ENCODE data around the gene SORL1.

The SORL1 gene

DNA sequence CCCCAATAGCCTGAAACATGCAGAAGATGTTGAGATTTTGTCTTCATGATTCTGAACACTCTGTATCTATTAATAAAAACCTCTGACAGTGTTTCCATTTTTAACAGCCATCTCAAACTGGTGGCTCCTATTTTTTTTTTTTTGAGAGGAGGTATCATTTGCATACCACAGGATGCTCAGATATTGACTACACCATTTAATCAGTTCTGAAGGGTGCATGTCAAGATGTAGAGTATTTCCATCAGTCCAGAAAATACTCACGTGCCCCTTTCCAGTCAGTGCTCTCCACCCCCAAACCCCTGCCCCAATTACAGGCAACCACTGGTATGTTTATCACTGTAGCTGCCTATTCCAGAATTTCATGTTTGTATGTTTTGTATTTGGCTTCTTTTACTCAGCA, 85.9 kb downstream of the SORL1 start:
- TF ChIP-seq, protein P1, sequence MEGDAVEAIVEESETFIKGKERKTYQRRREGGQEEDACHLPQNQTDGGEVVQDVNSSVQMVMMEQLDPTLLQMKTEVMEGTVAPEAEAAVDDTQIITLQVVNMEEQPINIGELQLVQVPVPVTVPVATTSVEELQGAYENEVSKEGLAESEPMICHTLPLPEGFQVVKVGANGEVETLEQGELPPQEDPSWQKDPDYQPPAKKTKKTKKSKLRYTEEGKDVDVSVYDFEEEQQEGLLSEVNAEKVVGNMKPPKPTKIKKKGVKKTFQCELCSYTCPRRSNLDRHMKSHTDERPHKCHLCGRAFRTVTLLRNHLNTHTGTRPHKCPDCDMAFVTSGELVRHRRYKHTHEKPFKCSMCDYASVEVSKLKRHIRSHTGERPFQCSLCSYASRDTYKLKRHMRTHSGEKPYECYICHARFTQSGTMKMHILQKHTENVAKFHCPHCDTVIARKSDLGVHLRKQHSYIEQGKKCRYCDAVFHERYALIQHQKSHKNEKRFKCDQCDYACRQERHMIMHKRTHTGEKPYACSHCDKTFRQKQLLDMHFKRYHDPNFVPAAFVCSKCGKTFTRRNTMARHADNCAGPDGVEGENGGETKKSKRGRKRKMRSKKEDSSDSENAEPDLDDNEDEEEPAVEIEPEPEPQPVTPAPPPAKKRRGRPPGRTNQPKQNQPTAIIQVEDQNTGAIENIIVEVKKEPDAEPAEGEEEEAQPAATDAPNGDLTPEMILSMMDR (IDR thresholded peaks at IDR 0.05), result no peak
- Histone ChIP-seq H3K4me3 (ENCODE audit: low read depth in 1 of 2, low read length in 1 of 2) (no peak overlapping the region), H3K27ac (no peak overlapping the region), H3K4me1 (ENCODE audit: control insufficient read depth in 1 of 2, insufficient read depth in 1 of 2, low read depth in 1 of 2, low read length in 1 of 2) (no peaks in the 10 kb centered on the region), H3K27me3 (no peaks in the 10 kb centered on the region), H3K9me3 (no peaks in the 10 kb centered on the region), H3K36me3 (peaks cover 100% of the 10 kb centered on the region)

DNA sequence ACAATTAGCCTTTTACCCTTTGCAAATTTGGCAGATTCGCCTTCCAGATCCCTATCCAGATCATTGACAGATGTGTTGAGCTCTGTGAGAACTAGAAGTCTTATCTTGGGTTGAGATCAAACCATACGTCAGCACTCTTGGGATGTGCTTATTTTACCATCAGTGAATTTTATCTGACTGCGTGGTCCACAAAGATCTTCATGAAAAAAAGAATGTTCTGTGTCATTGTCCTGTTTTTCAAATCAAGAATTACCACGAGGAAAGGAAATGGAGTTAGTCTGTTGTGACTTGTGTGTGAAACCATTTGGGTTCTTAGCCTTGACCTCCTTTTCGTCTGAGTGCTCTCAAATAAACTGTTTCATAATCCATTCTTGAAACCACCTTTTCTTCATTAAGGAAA, 86.9 kb downstream of the SORL1 start:
- Histone ChIP-seq H3K27ac (no peak overlapping the region), H3K36me3 (peaks cover 100% of the 10 kb centered on the region), H3K9me3 (no peaks in the 10 kb centered on the region), H3K4me3 (ENCODE audit: low read depth in 1 of 2, low read length in 1 of 2) (no peak overlapping the region), H3K4me1 (ENCODE audit: control insufficient read depth in 1 of 2, insufficient read depth in 1 of 2, low read depth in 1 of 2, low read length in 1 of 2) (no peaks in the 10 kb centered on the region), H3K27me3 (no peaks in the 10 kb centered on the region)
- TF ChIP-seq, protein P1 (IDR thresholded peaks at IDR 0.05), result no peak

DNA sequence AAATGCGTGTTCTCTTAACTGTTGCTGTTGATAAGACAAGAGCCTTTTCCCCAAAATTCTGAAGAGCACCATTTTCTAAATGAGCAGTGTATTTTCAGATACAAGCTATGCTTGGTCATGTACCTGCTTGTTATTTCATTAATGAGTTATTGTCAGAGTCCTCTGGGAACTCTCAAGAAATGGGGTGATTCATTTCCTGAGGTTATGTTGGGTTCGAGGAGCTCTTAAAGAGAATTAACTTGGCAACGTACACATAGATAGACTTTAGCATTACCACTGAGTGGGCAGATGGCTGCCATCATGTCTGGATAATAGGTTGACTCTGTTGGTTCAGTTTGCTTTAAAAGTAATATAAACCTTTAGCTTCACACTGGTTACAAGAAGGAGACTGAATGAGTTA, 88.5 kb downstream of the SORL1 start:
- H3K4me3 ChIP-seq (ENCODE audit: low read depth in 1 of 2, low read length in 1 of 2), result no peak overlapping the region
- H3K9me3 ChIP-seq, result no peaks in the 10 kb centered on the region
- H3K4me1 ChIP-seq (ENCODE audit: control insufficient read depth in 1 of 2, insufficient read depth in 1 of 2, low read depth in 1 of 2, low read length in 1 of 2), result no peaks in the 10 kb centered on the region
- peaks cover 100% of the 10 kb centered on the region for H3K36me3 ChIP-seq
- TF ChIP-seq, protein P1 (IDR thresholded peaks at IDR 0.05), result no peak
- H3K27ac ChIP-seq, result no peak overlapping the region
- H3K27me3 ChIP-seq, result no peaks in the 10 kb centered on the region

DNA sequence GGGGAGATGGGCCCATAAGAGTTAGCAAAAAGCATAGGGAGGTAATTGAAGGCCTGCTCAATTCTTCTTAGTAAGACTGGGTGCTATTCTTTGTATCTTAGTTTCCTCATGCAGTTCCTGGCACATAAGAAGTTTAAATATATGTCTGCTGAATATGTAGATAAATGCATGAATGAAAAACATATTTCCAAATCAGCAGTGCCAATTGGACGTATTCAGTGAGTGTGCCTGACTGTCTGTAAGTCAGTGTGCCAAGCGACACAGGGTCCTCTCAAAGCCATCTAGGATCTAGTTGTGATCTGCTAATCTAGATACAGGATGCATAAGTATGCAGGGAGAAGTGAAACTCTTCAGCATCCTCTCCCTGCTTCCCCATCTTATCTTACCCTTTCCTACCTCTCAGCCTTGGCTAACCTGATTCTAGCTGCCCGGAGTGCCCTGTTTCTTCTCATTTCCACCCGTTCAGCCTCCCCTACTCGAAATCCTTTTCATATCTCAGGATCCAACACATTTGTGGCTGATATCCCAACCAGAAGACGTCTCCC, 91.8 kb downstream of the SORL1 start:
- H3K27me3 ChIP-seq, result no peaks in the 10 kb centered on the region
- H3K36me3 ChIP-seq, result peaks cover 100% of the 10 kb centered on the region
- no peak overlapping the region for H3K27ac ChIP-seq
- H3K4me1 ChIP-seq (ENCODE audit: control insufficient read depth in 1 of 2, insufficient read depth in 1 of 2, low read depth in 1 of 2, low read length in 1 of 2), result no peaks in the 10 kb centered on the region
- no peak overlapping the region for H3K4me3 ChIP-seq (ENCODE audit: low read depth in 1 of 2, low read length in 1 of 2)
- no peaks in the 10 kb centered on the region for H3K9me3 ChIP-seq
- TF ChIP-seq, protein P1 (IDR thresholded peaks at IDR 0.05), result no peak

DNA sequence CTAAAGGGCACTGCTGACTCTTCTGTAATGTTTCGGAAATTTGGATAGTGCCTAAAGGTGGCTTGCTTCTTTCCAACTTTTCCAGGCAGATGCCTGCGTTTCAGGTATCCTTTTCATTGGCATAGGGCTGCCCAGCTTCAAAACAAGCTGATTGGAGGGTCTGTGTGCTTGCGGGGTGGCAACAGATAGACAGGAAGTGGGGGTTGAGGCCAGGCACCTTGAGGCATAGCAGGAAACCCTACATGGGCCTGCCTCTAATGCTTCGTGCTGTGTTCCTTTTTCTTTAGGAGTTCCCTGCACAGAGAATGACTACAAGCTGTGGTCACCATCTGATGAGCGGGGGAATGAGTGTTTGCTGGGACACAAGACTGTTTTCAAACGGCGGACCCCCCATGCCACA, 92.8 kb downstream of the SORL1 start:
- TF ChIP-seq, protein P1 (IDR thresholded peaks at IDR 0.05), result no peak
- Histone ChIP-seq H3K27ac (no peak overlapping the region), H3K4me3 (ENCODE audit: low read depth in 1 of 2, low read length in 1 of 2) (no peak overlapping the region), H3K9me3 (no peaks in the 10 kb centered on the region), H3K36me3 (peaks cover 99% of the 10 kb centered on the region), H3K27me3 (no peaks in the 10 kb centered on the region), H3K4me1 (ENCODE audit: control insufficient read depth in 1 of 2, insufficient read depth in 1 of 2, low read depth in 1 of 2, low read length in 1 of 2) (no peaks in the 10 kb centered on the region)

DNA sequence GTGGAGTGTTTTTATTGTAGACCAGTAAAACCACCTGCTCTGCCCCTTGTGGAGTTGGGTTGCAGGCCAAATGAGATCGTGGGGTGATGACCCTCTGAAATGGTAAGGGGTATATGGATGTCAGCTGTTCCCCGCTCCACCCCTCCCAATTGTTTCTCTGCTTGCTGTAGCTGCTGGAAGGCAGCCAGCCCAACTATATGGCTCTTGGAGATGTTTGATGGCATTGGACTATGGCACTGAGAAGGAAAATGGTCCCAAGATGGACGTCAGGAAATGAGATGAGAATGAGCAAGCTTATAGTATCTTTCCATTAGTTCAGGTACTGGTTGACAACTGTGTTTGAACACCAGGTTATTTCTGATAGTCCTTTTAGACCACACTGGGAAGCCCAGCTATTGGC, 95.5 kb downstream of the SORL1 start:
- no peak overlapping the region for H3K27ac ChIP-seq
- H3K9me3 ChIP-seq, result no peaks in the 10 kb centered on the region
- H3K4me3 ChIP-seq (ENCODE audit: low read depth in 1 of 2, low read length in 1 of 2), result no peak overlapping the region
- H3K4me1 ChIP-seq (ENCODE audit: control insufficient read depth in 1 of 2, insufficient read depth in 1 of 2, low read depth in 1 of 2, low read length in 1 of 2), result no peaks in the 10 kb centered on the region
- no peaks in the 10 kb centered on the region for H3K27me3 ChIP-seq
- H3K36me3 ChIP-seq, result peaks cover 99% of the 10 kb centered on the region
- TF ChIP-seq, protein P1 (IDR thresholded peaks at IDR 0.05), result no peak
